RWPE2 (cell line): ENCODE data around the gene GJC2.
A peak's percentile ranks its signal among the peaks of the same experiment; 100 is the strongest.

Experiments used
- ATAC-seq: fragments of 200-7000 bp; cut with Tn5 transposase; 3 replicates; pipeline ENCODE4 v1.9.1; 2021; ENCODE audit warnings: low read depth
- DNase-seq: peaks from one replicate; pipeline ENCODE4 v3.0.0-alpha.2; 2020; ENCODE audit warnings: low spot score
- H3K27ac ChIP-seq: fragments of 450-650 bp; 2 replicates; pipeline ENCODE4 v1.5.1; 2017; ENCODE audit warnings: mild to moderate bottlenecking; ENCODE audit not compliant: poor library complexity, severe bottlenecking
- H3K27me3 ChIP-seq: fragments of 250-450 bp; sonication (Bioruptor Pico); 2 replicates; pipeline ENCODE4 v1.5.1; 2021; ENCODE audit warnings: mild to moderate bottlenecking, moderate library complexity; ENCODE audit not compliant: insufficient read depth, poor library complexity, severe bottlenecking
- H3K36me3 ChIP-seq: fragments of 250-450 bp; sonication (Bioruptor Pico); 2 replicates; pipeline ENCODE4 v1.5.1; 2020; ENCODE audit warnings: low read depth, mild to moderate bottlenecking, moderate library complexity
- H3K4me1 ChIP-seq: fragments of 250-450 bp; sonication (Bioruptor Pico); 2 replicates; pipeline ENCODE4 v1.5.1; 2021; ENCODE audit warnings: mild to moderate bottlenecking, moderate library complexity; ENCODE audit not compliant: insufficient read depth, poor library complexity, severe bottlenecking
- H3K4me3 ChIP-seq: fragments of 250-450 bp; sonication (Bioruptor Pico); 2 replicates; pipeline ENCODE4 v1.5.1; 2021; ENCODE audit warnings: mild to moderate bottlenecking, moderate library complexity; ENCODE audit not compliant: severe bottlenecking
- H3K9me3 ChIP-seq: fragments of 250-450 bp; sonication (Bioruptor Pico); 2 replicates; pipeline ENCODE4 v1.5.1; 2021; ENCODE audit warnings: mild to moderate bottlenecking, moderate library complexity; ENCODE audit not compliant: severe bottlenecking
- TF ChIP-seq, protein P1 (sequence below): fragments of 450-650 bp; IDR thresholded peaks from one replicate; pipeline ENCODE4 v1.5.1; 2017; ENCODE audit warnings: mild to moderate bottlenecking, moderate library complexity; ENCODE audit not compliant: poor library complexity, severe bottlenecking

The GJC2 gene

DNA sequence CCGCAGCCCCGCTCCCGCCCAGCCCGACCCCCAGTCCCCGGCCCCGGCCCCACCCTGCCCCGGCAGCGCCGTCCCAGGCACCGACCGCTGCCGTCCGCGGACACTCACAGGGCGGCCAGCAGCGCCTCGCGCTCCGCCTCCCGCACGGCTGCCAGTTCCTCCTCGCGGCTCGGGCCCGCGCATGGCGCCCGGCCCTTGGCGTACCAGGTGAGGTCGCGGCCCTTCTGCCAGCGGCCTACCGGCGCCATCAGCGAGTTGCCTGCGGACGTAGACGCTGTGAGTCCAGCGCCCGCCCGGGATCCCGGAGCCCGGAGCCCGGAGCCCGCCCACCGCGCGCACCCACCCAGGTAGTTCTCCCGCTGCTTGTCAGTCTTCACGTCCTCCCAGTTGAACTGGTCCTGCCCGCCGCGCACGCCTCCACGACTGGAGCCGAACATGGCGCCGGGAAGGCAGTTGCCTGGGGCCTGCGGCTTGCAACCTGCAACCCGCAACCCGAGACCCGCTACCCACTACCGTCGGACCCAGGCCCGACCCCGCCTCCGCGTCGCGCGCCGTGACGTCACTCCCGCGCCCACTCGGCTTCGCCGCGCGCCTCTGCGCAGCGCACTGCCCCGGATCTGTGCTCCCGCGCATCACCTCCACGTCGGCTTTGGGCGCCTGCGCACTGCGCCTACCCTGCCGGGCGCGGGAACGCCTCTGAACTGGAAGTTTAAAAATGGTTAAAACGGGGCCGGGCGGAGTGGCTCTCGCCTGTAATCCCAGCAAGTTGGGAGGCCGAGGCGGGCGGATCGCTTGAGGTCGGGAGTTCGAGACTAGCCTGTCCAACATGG, 46.7 kb upstream of the GJC2 start, which contains the start of gene C1orf35:
C1orf35 (minus strand) TSS at position 535 of the 830 bp plus-strand sequence; CDS start at position 437, 98 bp downstream.
- Histone ChIP-seq H3K36me3 (peaks cover 3% of the 10 kb centered on the region), H3K27ac (peak within 1 kb of the TSS; percentile 47), H3K9me3 (no peaks in the 10 kb centered on the region), H3K4me1 (no peaks in the 10 kb centered on the region), H3K27me3 (no peaks in the 10 kb centered on the region), H3K4me3 (peak within 1 kb of the TSS; percentile 91)
- TF ChIP-seq, protein P1, sequence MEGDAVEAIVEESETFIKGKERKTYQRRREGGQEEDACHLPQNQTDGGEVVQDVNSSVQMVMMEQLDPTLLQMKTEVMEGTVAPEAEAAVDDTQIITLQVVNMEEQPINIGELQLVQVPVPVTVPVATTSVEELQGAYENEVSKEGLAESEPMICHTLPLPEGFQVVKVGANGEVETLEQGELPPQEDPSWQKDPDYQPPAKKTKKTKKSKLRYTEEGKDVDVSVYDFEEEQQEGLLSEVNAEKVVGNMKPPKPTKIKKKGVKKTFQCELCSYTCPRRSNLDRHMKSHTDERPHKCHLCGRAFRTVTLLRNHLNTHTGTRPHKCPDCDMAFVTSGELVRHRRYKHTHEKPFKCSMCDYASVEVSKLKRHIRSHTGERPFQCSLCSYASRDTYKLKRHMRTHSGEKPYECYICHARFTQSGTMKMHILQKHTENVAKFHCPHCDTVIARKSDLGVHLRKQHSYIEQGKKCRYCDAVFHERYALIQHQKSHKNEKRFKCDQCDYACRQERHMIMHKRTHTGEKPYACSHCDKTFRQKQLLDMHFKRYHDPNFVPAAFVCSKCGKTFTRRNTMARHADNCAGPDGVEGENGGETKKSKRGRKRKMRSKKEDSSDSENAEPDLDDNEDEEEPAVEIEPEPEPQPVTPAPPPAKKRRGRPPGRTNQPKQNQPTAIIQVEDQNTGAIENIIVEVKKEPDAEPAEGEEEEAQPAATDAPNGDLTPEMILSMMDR: no peak
- DNase-seq (peak; percentile 80), ATAC-seq (peak; percentile 71)

DNA sequence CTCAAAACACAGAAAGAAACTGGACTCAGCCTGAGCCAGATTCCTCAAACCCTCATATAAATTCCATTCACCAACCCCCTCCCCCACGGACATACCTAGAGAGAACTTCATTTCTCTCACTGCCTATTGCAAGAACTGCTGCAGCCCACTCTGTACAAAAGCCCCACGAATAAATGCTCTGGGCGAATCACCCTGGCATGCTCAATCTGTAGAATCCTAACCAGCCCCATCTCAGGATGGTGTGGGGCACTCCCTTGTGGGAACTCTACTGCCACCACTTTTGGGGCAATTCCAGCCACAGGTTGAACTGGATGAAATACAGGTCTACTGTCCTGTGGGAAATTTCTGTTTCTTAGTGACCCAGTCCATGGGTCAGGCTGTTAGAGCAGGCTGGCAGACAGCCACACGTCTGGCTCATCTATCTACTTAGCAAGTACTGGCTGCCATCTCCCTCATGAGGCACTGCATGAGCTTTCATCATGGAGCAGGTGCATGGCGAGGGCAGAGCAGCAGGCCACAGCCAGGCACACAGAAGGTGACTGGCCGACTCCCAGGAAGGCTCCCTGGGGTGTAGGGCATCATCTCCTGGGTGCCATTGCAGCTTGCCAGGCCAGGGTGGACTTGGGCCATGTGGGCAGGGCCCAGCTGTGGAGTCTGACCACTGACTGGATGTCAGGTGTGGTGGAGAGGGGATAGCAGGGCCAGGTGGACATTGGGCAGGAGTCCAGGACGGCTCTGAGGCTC, 45.0 kb upstream of the GJC2 start:
- Histone ChIP-seq H3K36me3 (no peaks in the 10 kb centered on the region; the same call in none of the 2 replicates), H3K27me3 (no peaks in the 10 kb centered on the region), H3K27ac (no peak overlapping the region), H3K4me3 (no peak overlapping the region), H3K9me3 (no peaks in the 10 kb centered on the region), H3K4me1 (no peaks in the 10 kb centered on the region)
- no peak for ATAC-seq
- TF ChIP-seq, protein P1: no peak
- DNase-seq: no peak

DNA sequence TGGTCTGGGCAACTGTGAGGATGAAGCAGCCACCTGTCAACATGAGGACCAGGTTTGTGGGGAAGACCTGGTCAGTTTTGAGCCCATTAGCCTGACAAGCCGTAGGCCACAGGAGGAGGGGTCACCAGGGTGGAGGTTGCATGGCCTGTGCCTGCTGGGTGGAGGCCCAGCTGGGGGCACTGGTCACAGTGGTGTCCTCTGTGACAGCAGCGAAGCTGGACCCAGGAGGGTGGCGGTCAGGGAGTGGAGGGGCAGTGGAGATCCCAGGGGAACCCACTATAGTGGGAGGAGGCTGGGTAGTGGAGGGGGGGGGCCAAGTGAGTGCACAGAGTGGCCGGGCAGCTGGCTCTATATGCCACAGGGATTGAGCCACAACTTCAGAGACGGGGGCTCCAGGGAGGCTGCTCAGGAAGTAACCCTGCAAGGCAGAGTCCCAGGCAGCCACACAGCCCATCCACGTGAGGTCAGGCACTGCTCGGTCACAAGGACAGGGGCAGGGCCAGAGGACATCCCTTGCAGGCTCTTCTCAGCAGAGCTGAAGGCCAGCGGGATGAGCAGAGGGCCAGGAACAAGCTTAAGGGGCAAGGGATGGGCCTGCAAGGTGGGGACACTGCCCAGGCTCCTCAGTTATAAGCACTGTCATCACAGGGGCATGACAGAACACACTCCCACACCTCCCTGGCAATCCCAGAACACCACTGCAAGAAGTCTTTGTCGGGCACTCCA, 44.3 kb upstream of the GJC2 start:
- Histone ChIP-seq H3K9me3 (no peaks in the 10 kb centered on the region), H3K27ac (no peak overlapping the region), H3K4me3 (no peak overlapping the region), H3K36me3 (no peaks in the 10 kb centered on the region; the same call in 1 of the 2 replicates), H3K27me3 (no peaks in the 10 kb centered on the region), H3K4me1 (no peaks in the 10 kb centered on the region)
- no peak for DNase-seq
- ATAC-seq: no peak
- TF ChIP-seq, protein P1: no peak

DNA sequence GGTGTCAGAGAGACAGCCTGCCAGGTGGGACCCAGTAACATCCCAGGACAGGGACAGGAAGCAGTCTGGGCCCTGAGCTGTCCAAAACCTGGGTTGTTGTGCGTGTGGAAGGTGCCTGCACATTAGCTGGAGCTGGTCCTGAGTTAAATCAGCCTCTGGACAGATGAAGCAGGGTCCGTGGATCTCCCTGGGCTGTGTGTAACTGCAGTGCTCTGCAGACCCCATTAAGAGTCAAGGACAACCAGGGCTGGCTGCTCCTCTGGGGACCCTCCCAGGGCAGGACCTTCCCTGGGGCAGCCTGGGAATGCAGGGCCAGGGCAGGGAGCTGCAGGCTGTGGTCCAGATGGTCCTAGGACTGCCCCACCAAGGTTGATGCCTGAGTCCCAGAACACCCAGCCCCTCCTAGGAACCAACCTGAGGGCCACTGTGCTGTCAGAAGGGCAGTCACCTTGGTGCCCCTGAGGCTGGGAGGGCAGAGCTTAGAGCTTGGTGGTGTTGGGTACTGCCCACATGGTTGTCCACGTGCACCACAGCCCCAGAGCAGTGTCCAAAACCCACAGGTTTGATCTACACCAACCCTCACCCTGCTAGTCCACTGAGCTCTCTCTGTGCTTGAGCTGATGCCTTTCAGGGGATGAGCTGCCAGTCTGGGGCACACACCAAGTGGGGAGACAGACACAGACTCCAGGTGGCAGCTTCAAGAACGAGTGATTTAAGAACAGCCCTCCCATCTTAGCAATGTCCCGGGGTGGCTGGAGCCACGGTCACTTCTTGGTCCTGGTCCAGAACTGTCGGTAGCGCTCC, 43.5 kb upstream of the GJC2 start:
- Histone ChIP-seq H3K4me1 (no peaks in the 10 kb centered on the region), H3K27me3 (no peaks in the 10 kb centered on the region)
- no peak for DNase-seq

More for the DNA sequence above, 43.5 kb upstream of the GJC2 start:
- no peaks in the 10 kb centered on the region for H3K9me3 ChIP-seq
- no peaks in the 10 kb centered on the region for H3K36me3 ChIP-seq
- no peak overlapping the region for H3K4me3 ChIP-seq
- H3K27ac ChIP-seq: no peak overlapping the region
- TF ChIP-seq, protein P1: no peak
- no peak for ATAC-seq
